Measurements from ENCODE around the gene UBE2J2.

GRCh38 chr1:1218524-1219200 is 55.0 kb downstream of the UBE2J2 start:
- TF ChIP-seq ZBTB7A (CRISPR knock-in tag; IDR thresholded peaks at IDR 0.05) (no peak), CTCF (CRISPR knock-in tag; IDR thresholded peaks at IDR 0.05) (no peak), THRA (CRISPR knock-in tag; IDR thresholded peaks at IDR 0.05; ENCODE audit: borderline replicate concordance) (no peak), CAMTA2 (CRISPR knock-in tag; IDR thresholded peaks at IDR 0.05; ENCODE audit: borderline replicate concordance) (no peak), ZBTB26 (CRISPR knock-in tag; IDR thresholded peaks at IDR 0.05; ENCODE audit: borderline replicate concordance) (no peak), MAFK (conservative IDR thresholded peaks at IDR 0.05 in 1 of 2, IDR thresholded peaks at IDR 0.05 in 1 of 2; ENCODE audit: low read length in 2 of 2) (no peak), SP2 (CRISPR knock-in tag; IDR thresholded peaks at IDR 0.05) (no peak), ATF3 (CRISPR knock-in tag; IDR thresholded peaks at IDR 0.05) (no peak)

All from HepG2 (cell line).